ENCODE data around the gene FAM163A. TPM values are rescaled to one million over a fixed set of nuclear protein-coding genes. Genes with fewer than 3 reads are reported as not detected.

Gene FAM163A
- total RNA-seq, 2 experiments from 2014 or later: not detected

GRCh38 chr1:179777731-179778130 lies 34.6 kb downstream of the FAM163A start:
- CTCF ChIA-PET: interaction anchor here (1.0 kb wide), 1 partner anchor 32 kb away, joined by 4 read pairs; no protein-coding TSS in a partner anchor
- no peaks in the 10 kb centered on the region for H3K36me3 Mint-ChIP-seq (ENCODE audit: low read depth)
- H3K9me3 Mint-ChIP-seq (ENCODE audit: insufficient read depth): no peaks in the 10 kb centered on the region
- POLR2A ChIA-PET: no interaction called here
- H3K27ac Mint-ChIP-seq: no peak overlapping the region
- DNase-seq: no peak
- no peaks in the 10 kb centered on the region for H3K4me1 Mint-ChIP-seq (ENCODE audit: low read depth)
- H3K27me3 Mint-ChIP-seq (ENCODE audit: low read depth): no peaks in the 10 kb centered on the region
- no peak overlapping the region for H3K4me3 Mint-ChIP-seq
- no peak for ATAC-seq

DNA sequence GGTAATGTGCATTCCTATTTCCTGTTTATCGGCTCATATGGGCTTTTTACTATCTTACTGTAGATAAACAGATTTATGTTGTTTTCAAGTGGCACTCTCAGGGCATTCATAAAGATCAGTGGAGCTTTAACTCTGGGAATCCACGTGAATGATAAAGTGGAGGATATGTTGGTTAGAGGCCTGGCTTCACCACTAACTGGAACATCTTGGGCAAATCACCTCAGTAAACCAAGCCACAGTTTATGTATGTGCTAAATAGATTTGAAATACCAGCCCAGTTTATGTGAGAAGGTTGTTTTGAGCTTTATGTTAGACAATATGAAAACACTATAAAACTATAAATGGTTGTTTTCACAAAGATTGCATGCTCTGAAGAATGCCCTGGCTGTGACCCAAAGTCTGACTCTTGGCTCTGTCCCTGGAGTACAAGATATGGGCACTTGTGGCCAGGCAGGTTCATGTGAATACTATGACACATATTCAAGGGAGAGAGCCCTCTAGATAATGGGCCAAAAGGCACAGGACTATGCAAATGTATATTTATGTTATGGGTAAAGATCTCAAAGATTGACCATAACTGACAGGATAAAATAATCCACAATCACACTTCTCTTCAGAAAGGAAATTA lies 36.7 kb downstream of the FAM163A start:
- H3K36me3 Mint-ChIP-seq (ENCODE audit: low read depth): no peaks in the 10 kb centered on the region
- no peak overlapping the region for H3K27ac Mint-ChIP-seq
- ChIA-PET POLR2A (no interaction called here), CTCF (interaction anchor here (1.2 to 1.6 kb wide), 3 partner anchors 18 to 35 kb away, joined by 3 to 4 read pairs (median 3); no protein-coding TSS in a partner anchor)
- peaks cover 3% of the 10 kb centered on the region for H3K27me3 Mint-ChIP-seq (ENCODE audit: low read depth)
- H3K4me3 Mint-ChIP-seq: no peak overlapping the region
- DNase-seq: no peak
- no peak for ATAC-seq
- no peaks in the 10 kb centered on the region for H3K9me3 Mint-ChIP-seq (ENCODE audit: insufficient read depth)
- H3K4me1 Mint-ChIP-seq (ENCODE audit: low read depth): no peaks in the 10 kb centered on the region

GRCh38 chr1:179781962-179782361 lies 38.9 kb downstream of the FAM163A start:
- POLR2A ChIA-PET: no interaction called here
- H3K27me3 Mint-ChIP-seq (ENCODE audit: low read depth): peaks cover 5% of the 10 kb centered on the region
- DNase-seq (no peak), ATAC-seq (no peak)
- H3K9me3 Mint-ChIP-seq (ENCODE audit: insufficient read depth): no peaks in the 10 kb centered on the region
- H3K27ac Mint-ChIP-seq: no peak overlapping the region
- no peaks in the 10 kb centered on the region for H3K36me3 Mint-ChIP-seq (ENCODE audit: low read depth)
- no peak overlapping the region for H3K4me3 Mint-ChIP-seq
- CTCF ChIA-PET: no interaction called here
- H3K4me1 Mint-ChIP-seq (ENCODE audit: low read depth): no peaks in the 10 kb centered on the region

GRCh38 chr1:179785031-179785431 lies 41.9 kb downstream of the FAM163A start:
- POLR2A ChIA-PET: no interaction called here
- H3K36me3 Mint-ChIP-seq (ENCODE audit: low read depth): no peaks in the 10 kb centered on the region
- no peak overlapping the region for H3K27ac Mint-ChIP-seq
- CTCF ChIA-PET: interaction anchor here (1.3 to 1.9 kb wide), 2 partner anchors 25 to 30 kb away, joined by 4 to 13 read pairs; no protein-coding TSS in a partner anchor
- no peak for DNase-seq
- H3K4me3 Mint-ChIP-seq: no peak overlapping the region
- no peaks in the 10 kb centered on the region for H3K9me3 Mint-ChIP-seq (ENCODE audit: insufficient read depth)
- H3K27me3 Mint-ChIP-seq (ENCODE audit: low read depth): peaks cover 11% of the 10 kb centered on the region
- no peak for ATAC-seq
- no peaks in the 10 kb centered on the region for H3K4me1 Mint-ChIP-seq (ENCODE audit: low read depth)

- Mint-ChIP-seq H3K36me3 (ENCODE audit: low read depth) (no peaks in the 10 kb centered on the region), H3K4me1 (ENCODE audit: low read depth) (no peaks in the 10 kb centered on the region), H3K27me3 (ENCODE audit: low read depth) (peaks cover 11% of the 10 kb centered on the region), H3K27ac (no peak overlapping the region), H3K4me3 (no peak overlapping the region), H3K9me3 (ENCODE audit: insufficient read depth) (no peaks in the 10 kb centered on the region)
- CTCF ChIA-PET: interaction anchor here (1.3 to 1.9 kb wide), 2 partner anchors 24 to 29 kb away, joined by 4 to 13 read pairs; no protein-coding TSS in a partner anchor
- POLR2A ChIA-PET: no interaction called here
- no peak for DNase-seq
- no peak for ATAC-seq
Observed at GRCh38 chr1:179785728-179786127, 42.6 kb downstream of the FAM163A start.

GRCh38 chr1:179786815-179787685 lies 44.0 kb downstream of the FAM163A start:
- ChIA-PET CTCF (interaction anchor here (1.0 kb wide), 1 partner anchor 22 kb away, joined by 4 read pairs; no protein-coding TSS in a partner anchor), POLR2A (interaction anchor here (0.6 kb wide), 1 partner anchor 1353 kb away, joined by 4 read pairs; no protein-coding TSS in a partner anchor)
- no peaks in the 10 kb centered on the region for H3K36me3 Mint-ChIP-seq (ENCODE audit: low read depth)
- H3K9me3 Mint-ChIP-seq (ENCODE audit: insufficient read depth): no peaks in the 10 kb centered on the region
- ATAC-seq (no peak), DNase-seq (no peak)
- no peaks in the 10 kb centered on the region for H3K4me1 Mint-ChIP-seq (ENCODE audit: low read depth)
- H3K27ac Mint-ChIP-seq: no peak overlapping the region
- H3K27me3 Mint-ChIP-seq (ENCODE audit: low read depth): peaks cover 11% of the 10 kb centered on the region
- H3K4me3 Mint-ChIP-seq: no peak overlapping the region

DNA sequence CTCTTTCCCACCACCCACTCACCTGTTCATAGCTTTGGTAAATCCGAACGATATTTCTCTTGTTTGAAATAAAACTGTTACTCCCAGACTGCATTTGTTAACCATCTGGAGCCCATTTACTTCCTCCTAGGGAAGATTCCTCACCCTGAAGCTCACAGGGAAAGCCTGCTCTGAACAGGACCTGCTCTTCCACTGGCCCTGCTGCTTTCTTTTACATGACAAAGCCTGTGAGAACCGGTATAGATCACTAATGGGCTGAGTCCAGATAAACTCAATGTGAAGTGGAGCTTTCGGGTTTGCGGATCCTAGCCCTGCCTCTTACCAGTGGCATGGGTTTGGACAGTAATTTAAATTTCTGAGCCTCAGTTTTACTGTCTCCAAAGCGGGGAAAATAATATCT lies 45.2 kb downstream of the FAM163A start:
- no peaks in the 10 kb centered on the region for H3K4me1 Mint-ChIP-seq (ENCODE audit: low read depth)
- peaks cover 11% of the 10 kb centered on the region for H3K27me3 Mint-ChIP-seq (ENCODE audit: low read depth)
- no peak overlapping the region for H3K27ac Mint-ChIP-seq
- no peak overlapping the region for H3K4me3 Mint-ChIP-seq
- ATAC-seq (no peak), DNase-seq (no peak)
- ChIA-PET CTCF (no interaction called here), POLR2A (no interaction called here)
- no peaks in the 10 kb centered on the region for H3K9me3 Mint-ChIP-seq (ENCODE audit: insufficient read depth)
- no peaks in the 10 kb centered on the region for H3K36me3 Mint-ChIP-seq (ENCODE audit: low read depth)

DNA sequence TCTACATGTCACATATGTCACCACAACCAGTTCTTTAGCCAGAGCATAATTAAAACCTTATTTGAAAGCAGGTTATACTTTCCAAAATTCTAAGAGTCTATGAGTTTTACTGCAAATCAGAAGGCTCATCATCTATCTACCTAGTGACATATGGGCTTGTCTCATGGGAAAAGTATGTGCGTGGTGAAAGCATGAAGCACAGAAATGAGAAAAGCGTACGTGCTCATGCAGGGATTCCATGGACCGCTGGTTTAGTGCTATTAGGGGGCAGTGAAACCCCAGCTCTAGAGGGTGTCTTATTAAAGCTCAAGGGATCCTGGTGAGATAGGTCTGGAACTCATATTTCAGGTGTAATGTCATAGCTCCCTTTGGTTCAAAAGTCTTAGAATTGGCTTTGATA lies 50.2 kb downstream of the FAM163A start:
- ChIA-PET POLR2A (no interaction called here), CTCF (interaction anchor here (1.6 to 3.0 kb wide), 3 partner anchors 16 to 87 kb away, joined by 4 to 8 read pairs (median 6); no protein-coding TSS in a partner anchor)
- Mint-ChIP-seq H3K9me3 (ENCODE audit: insufficient read depth) (no peaks in the 10 kb centered on the region), H3K27me3 (ENCODE audit: low read depth) (peaks cover 7% of the 10 kb centered on the region), H3K4me3 (no peak overlapping the region), H3K4me1 (ENCODE audit: low read depth) (no peaks in the 10 kb centered on the region), H3K36me3 (ENCODE audit: low read depth) (no peaks in the 10 kb centered on the region), H3K27ac (no peak overlapping the region)
- no peak for ATAC-seq
- DNase-seq: no peak

DNA sequence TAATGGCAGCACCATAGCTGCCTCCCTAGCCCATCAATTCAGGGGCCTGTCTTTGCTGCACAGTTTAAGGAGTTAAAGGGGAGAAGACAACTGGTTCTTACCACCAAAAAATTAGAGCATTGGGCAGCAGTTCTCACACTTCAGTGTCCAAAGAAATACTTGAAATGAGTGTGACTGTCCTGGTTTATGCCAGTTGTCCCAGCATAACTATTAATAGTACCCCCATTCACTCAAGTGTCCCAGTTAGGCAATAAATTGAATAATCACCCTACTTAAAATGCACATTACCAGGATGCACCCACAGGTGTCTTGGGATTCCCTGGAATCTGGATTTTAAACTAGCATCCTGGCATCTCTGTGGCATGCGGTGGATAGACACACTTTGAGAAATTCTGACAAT lies 51.1 kb downstream of the FAM163A start:
- Mint-ChIP-seq H3K36me3 (ENCODE audit: low read depth) (no peaks in the 10 kb centered on the region), H3K27ac (no peak overlapping the region), H3K9me3 (ENCODE audit: insufficient read depth) (no peaks in the 10 kb centered on the region), H3K27me3 (ENCODE audit: low read depth) (peaks cover 8% of the 10 kb centered on the region), H3K4me3 (no peak overlapping the region), H3K4me1 (ENCODE audit: low read depth) (no peaks in the 10 kb centered on the region)
- ChIA-PET CTCF (interaction anchor here (3.0 kb wide), 1 partner anchor 21 kb away, joined by 8 read pairs; no protein-coding TSS in a partner anchor), POLR2A (no interaction called here)
- no peak for ATAC-seq
- no peak for DNase-seq

GRCh38 chr1:179794669-179795068 lies 51.6 kb downstream of the FAM163A start:
- no peak for DNase-seq
- no peak overlapping the region for H3K4me3 Mint-ChIP-seq
- ChIA-PET CTCF (interaction anchor here (2.8 to 3.0 kb wide), 2 partner anchors 15 to 20 kb away, joined by 8 to 14 read pairs; no protein-coding TSS in a partner anchor), POLR2A (no interaction called here)
- no peaks in the 10 kb centered on the region for H3K36me3 Mint-ChIP-seq (ENCODE audit: low read depth)
- no peaks in the 10 kb centered on the region for H3K9me3 Mint-ChIP-seq (ENCODE audit: insufficient read depth)
- peaks cover 5% of the 10 kb centered on the region for H3K27me3 Mint-ChIP-seq (ENCODE audit: low read depth)
- no peak for ATAC-seq
- no peaks in the 10 kb centered on the region for H3K4me1 Mint-ChIP-seq (ENCODE audit: low read depth)
- H3K27ac Mint-ChIP-seq: no peak overlapping the region

DNA sequence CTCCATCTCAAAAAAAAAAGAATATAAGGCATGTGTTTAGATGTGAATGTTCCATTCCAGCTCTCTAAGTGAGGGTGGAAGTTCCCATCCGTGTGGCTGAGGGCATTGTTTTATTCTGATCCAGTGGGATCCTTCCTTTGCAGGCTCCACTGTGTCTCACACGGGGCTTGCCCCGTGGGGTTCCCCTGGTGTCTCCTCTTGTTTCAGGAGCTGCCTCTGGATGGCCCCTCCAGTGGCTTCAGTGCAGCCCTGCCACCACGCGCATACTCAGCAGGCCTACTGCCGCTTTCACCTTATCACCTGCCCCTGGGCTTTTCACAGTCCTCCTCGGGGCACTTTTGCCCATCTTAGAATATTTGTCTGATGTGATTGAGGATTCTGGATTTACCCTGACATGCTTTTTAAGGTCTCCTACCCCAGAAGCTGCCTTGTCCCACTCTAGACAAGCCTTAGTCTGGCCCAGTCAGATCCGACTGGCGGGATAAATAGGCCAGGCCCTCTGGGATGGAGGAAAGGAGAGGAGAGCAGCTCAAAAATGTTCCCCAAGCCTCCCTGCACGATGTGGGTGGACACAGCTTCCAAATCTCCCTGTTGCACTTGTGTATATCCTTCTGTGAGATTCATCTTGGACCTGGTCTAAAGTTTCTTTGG lies 55.2 kb downstream of the FAM163A start:
- Mint-ChIP-seq H3K4me1 (ENCODE audit: low read depth) (no peaks in the 10 kb centered on the region), H3K4me3 (no peak overlapping the region), H3K27me3 (ENCODE audit: low read depth) (peaks cover 2% of the 10 kb centered on the region), H3K36me3 (ENCODE audit: low read depth) (no peaks in the 10 kb centered on the region), H3K9me3 (ENCODE audit: insufficient read depth) (no peaks in the 10 kb centered on the region), H3K27ac (no peak overlapping the region)
- ATAC-seq (no peak), DNase-seq (no peak)
- CTCF ChIA-PET: interaction anchor here (1.3 to 1.6 kb wide), 2 partner anchors 11 to 92 kb away, joined by 4 to 6 read pairs; no protein-coding TSS in a partner anchor
- POLR2A ChIA-PET: no interaction called here
